Measurements from ENCODE around the gene SELENOI.

GRCh38 chr2:26349690-26350089, 3.7 kb downstream of the SELENOI start:
- TF ChIP-seq CTCF (IDR thresholded peaks at IDR 0.05) (no peak), POLR2A (IDR thresholded peaks at IDR 0.05) (no peak)
